Measurements from ENCODE around the gene CWF19L1. TPM values are rescaled to one million over a fixed set of nuclear protein-coding genes. Genes with fewer than 3 reads are reported as not detected.

Gene CWF19L1
- total RNA-seq, 4 donors from 2014 or later: 12.6 to 23.0 (median 17.0) TPM

- no peak for TF ChIP-seq CTCF (IDR thresholded peaks at IDR 0.05; ENCODE audit: low read depth)
These were observed 82.6 kb downstream of the CWF19L1 start for GRCh38 chr10:100184840-100185239.

GRCh38 chr10:100184426-100184825, 83.0 kb downstream of the CWF19L1 start:
- no peak for TF ChIP-seq CTCF (IDR thresholded peaks at IDR 0.05; ENCODE audit: low read depth)

GRCh38 chr10:100183481-100183880, 84.0 kb downstream of the CWF19L1 start:
- no peak for TF ChIP-seq CTCF (IDR thresholded peaks at IDR 0.05; ENCODE audit: low read depth)

- no peak for TF ChIP-seq CTCF (IDR thresholded peaks at IDR 0.05; ENCODE audit: low read depth)
These were observed 84.5 kb downstream of the CWF19L1 start for GRCh38 chr10:100182908-100183307.

Small RNA genes within 50 kb of the gene (small RNA-seq; reads per million reads assigned to genes)
- not detected for gene RNU6-422P
- 35.9 reads per million, percentile 96 among the genes with 10 or more reads in this experiment for gene SNORA12

Other genes starting within 250 kb of the CWF19L1 start
- not detected for gene CPN1, start 185.8 kb downstream of the CWF19L1 start, total RNA-seq
- gene ERLIN1, start 81.6 kb downstream of the CWF19L1 start, total RNA-seq: 10 to 100 TPM; 22.6 to 43.9 (median 24.0) TPM
- 10 to 100 TPM; 22.0 to 36.5 (median 22.6) TPM for gene CHUK, start 38.0 kb downstream of the CWF19L1 start, total RNA-seq
- gene BLOC1S2, start 19.0 kb upstream of the CWF19L1 start, total RNA-seq: 10 to 100 TPM; 11.3 to 52.9 (median 38.6) TPM
- gene PKD2L1, start 62.6 kb upstream of the CWF19L1 start, total RNA-seq: 1 to 10 TPM in 1 of 4 donors, not detected in 3; 1.2 TPM
- gene SCD, start 79.6 kb upstream of the CWF19L1 start, total RNA-seq: 1,000 to 10,000 TPM in 2 of 4 donors, 100 to 1,000 TPM in 2; 226 to 2,147 (median 965) TPM
- not detected for gene WNT8B, start 195.4 kb upstream of the CWF19L1 start, total RNA-seq